Smooth muscle cell (in vitro differentiated cells): ENCODE results near the gene PSMG3. TPM values are rescaled to one million over a fixed set of nuclear protein-coding genes. Genes with fewer than 3 reads are reported as not detected.

Experiments
- DNase-seq: peaks from one replicate; lab custom pipeline; 2025; ENCODE audit not compliant: unreplicated experiment; lab: John Stamatoyannopoulos, UW
- H2AFZ ChIP-seq: fragments of 200-600 bp; sonication (generic); 2 replicates; pipeline ENCODE4 v1.6.0; 2016; ENCODE audit warnings: antibody characterized with exemption, low read depth, mild to moderate bottlenecking
- H3F3A ChIP-seq: fragments of 200-600 bp; sonication (generic); 2 replicates; pipeline ENCODE4 v1.6.0; 2017; ENCODE audit warnings: antibody characterized with exemption, low read depth
- H3K27ac ChIP-seq: fragments of 200-600 bp; sonication (generic); 2 replicates; pipeline ENCODE4 v1.5.1; 2016; ENCODE audit warnings: low read depth, mild to moderate bottlenecking
- H3K27me3 ChIP-seq: fragments of 200-600 bp; sonication (generic); 2 replicates; pipeline ENCODE4 v1.6.1; 2016; ENCODE audit warnings: low read depth, mild to moderate bottlenecking
- H3K36me3 ChIP-seq: fragments of 200-600 bp; sonication (generic); 2 replicates; pipeline ENCODE4 v1.5.1; 2016; ENCODE audit warnings: low read depth
- H3K4me1 ChIP-seq: fragments of 200-600 bp; sonication (generic); 2 replicates; pipeline ENCODE4 v1.5.1; 2016; ENCODE audit warnings: low read depth
- H3K4me2 ChIP-seq: fragments of 200-600 bp; sonication (generic); 2 replicates; pipeline ENCODE4 v1.6.0; 2016; ENCODE audit warnings: mild to moderate bottlenecking
- H3K4me3 ChIP-seq: fragments of 200-600 bp; sonication (generic); 2 replicates; pipeline ENCODE4 v1.5.1; 2016; ENCODE audit warnings: mild to moderate bottlenecking
- H3K79me2 ChIP-seq: fragments of 200-600 bp; sonication (generic); 2 replicates; pipeline ENCODE4 v1.6.0; 2016; ENCODE audit warnings: low read depth, mild to moderate bottlenecking
- H3K9ac ChIP-seq: fragments of 200-600 bp; sonication (generic); 2 replicates; pipeline ENCODE4 v1.6.0; 2016; ENCODE audit warnings: low read depth
- H3K9me3 ChIP-seq: fragments of 200-600 bp; sonication (generic); replicated peaks from 2 replicates; pipeline ENCODE4 v1.5.1; 2016; ENCODE audit warnings: low read depth
- H4K20me1 ChIP-seq: fragments of 200-600 bp; sonication (generic); 2 replicates; pipeline ENCODE4 v1.6.0; 2016; ENCODE audit warnings: low read depth
- CTCF ChIP-seq: fragments of 200-600 bp; sonication (generic); IDR thresholded peaks from 2 replicates; pipeline ENCODE4 v1.5.1; 2017; ENCODE audit warnings: borderline replicate concordance, mild to moderate bottlenecking, antibody characterized with exemption; ENCODE audit not compliant: insufficient read depth, poor library complexity, severe bottlenecking
- WGBS: methylation state at CpG from one replicate; pipeline ENCODE4 v1.1.7; 2016; ENCODE audit warnings: low lambda C conversion rate; 5-methylcytosine and 5-hydroxymethylcytosine counted together
- polyA plus RNA-seq: library from polyadenylated mRNA; unstranded; fragments of >200 nt; fragmentation: Nextera tagmentation; extraction: Ambion mirVana; gene quantifications from 2 replicates; pipeline ENCODE4 v1.2.1, GENCODE V29; 2016
- total RNA-seq: library from RNA; depleted of rRNA; stranded (reverse); fragments of >200 nt; gene quantifications from 2 replicates; pipeline ENCODE4 v1.2.3, GENCODE V29; 2014

The PSMG3 gene
- total and polyA plus RNA-seq, 2 experiments from 2014 or later = 24.5 to 45.3 TPM

GRCh38 chr7:1597791-1598190, 28.0 kb upstream of the PSMG3 start:
- no peaks in the 10 kb centered on the region for H3F3A ChIP-seq
- H2AFZ ChIP-seq = no peak overlapping the region
- no peak overlapping the region for H3K27ac ChIP-seq
- H3K9ac ChIP-seq = no peak overlapping the region
- 96% methylated on average over 11 of the region's 11 CpGs for WGBS
- no peaks in the 10 kb centered on the region for H3K9me3 ChIP-seq
- TF ChIP-seq CTCF = no peak
- H3K4me2 ChIP-seq = no peak overlapping the region
- no peak for DNase-seq
- no peaks in the 10 kb centered on the region for H4K20me1 ChIP-seq
- no peaks in the 10 kb centered on the region for H3K79me2 ChIP-seq
- H3K36me3 ChIP-seq = no peaks in the 10 kb centered on the region
- H3K27me3 ChIP-seq = no peaks in the 10 kb centered on the region
- H3K4me3 ChIP-seq = no peak overlapping the region
- H3K4me1 ChIP-seq = no peaks in the 10 kb centered on the region

- Histone ChIP-seq H4K20me1 (no peaks in the 10 kb centered on the region), H3K27me3 (no peaks in the 10 kb centered on the region), H3K9me3 (no peaks in the 10 kb centered on the region), H3K36me3 (no peaks in the 10 kb centered on the region), H3K27ac (no peak overlapping the region), H3K9ac (no peak overlapping the region), H2AFZ (no peak overlapping the region), H3K4me2 (no peak overlapping the region), H3K79me2 (no peaks in the 10 kb centered on the region), H3K4me3 (no peak overlapping the region), H3K4me1 (no peaks in the 10 kb centered on the region), H3F3A (no peaks in the 10 kb centered on the region)
- whole genome bisulfite sequencing = 81% methylated on average over 16 of the region's 16 CpGs
- DNase-seq = no peak
- TF ChIP-seq CTCF = no peak
Observed at GRCh38 chr7:1597066-1597760, 27.4 kb upstream of the PSMG3 start.

GRCh38 chr7:1596181-1597043, 26.6 kb upstream of the PSMG3 start:
- no peaks in the 10 kb centered on the region for H3K4me1 ChIP-seq
- no peaks in the 10 kb centered on the region for H4K20me1 ChIP-seq
- no peak overlapping the region for H2AFZ ChIP-seq
- TF ChIP-seq CTCF = no peak
- no peak overlapping the region for H3K27ac ChIP-seq
- H3F3A ChIP-seq = no peaks in the 10 kb centered on the region
- no peak for DNase-seq
- 84% methylated on average over 39 of the region's 39 CpGs for WGBS
- H3K9ac ChIP-seq = no peak overlapping the region
- H3K27me3 ChIP-seq = no peaks in the 10 kb centered on the region
- no peak overlapping the region for H3K4me2 ChIP-seq
- no peaks in the 10 kb centered on the region for H3K36me3 ChIP-seq
- H3K4me3 ChIP-seq = no peak overlapping the region
- H3K79me2 ChIP-seq = no peaks in the 10 kb centered on the region
- no peaks in the 10 kb centered on the region for H3K9me3 ChIP-seq

- no peaks in the 10 kb centered on the region for H3K27me3 ChIP-seq
- no peak for TF ChIP-seq CTCF
Observed at GRCh38 chr7:1595636-1596035, 25.8 kb upstream of the PSMG3 start.

More at GRCh38 chr7:1595636-1596035, 25.8 kb upstream of the PSMG3 start:
- Histone ChIP-seq H3K9me3 (no peaks in the 10 kb centered on the region), H3K36me3 (no peaks in the 10 kb centered on the region), H3K4me3 (no peak overlapping the region), H3K27ac (no peak overlapping the region), H2AFZ (no peak overlapping the region), H4K20me1 (no peaks in the 10 kb centered on the region), H3K4me1 (no peaks in the 10 kb centered on the region), H3K79me2 (no peaks in the 10 kb centered on the region), H3F3A (no peaks in the 10 kb centered on the region), H3K4me2 (no peak overlapping the region), H3K9ac (no peak overlapping the region)
- WGBS = 89% methylated on average over 10 of the region's 12 CpGs
- DNase-seq = no peak
